ENCODE data around the gene RCSD1.

- TF ChIP-seq CTCF (IDR thresholded peaks at IDR 0.05; ENCODE audit: low read depth, low read length, poor library complexity, severe bottlenecking) = no peak
- TF ChIP-seq EZH2phosphoT487 (IDR thresholded peaks at IDR 0.05; ENCODE audit: borderline replicate concordance, low read length) = no peak
Measured at GRCh38 chr1:167618789-167619188, 11.2 kb upstream of the RCSD1 start.

Measured in DOHH2 (cell line).